Naive thymus-derived CD4-positive, alpha-beta T cell (primary cell): Measurements from ENCODE around the gene CLEC3B. TPM values are rescaled to one million over a fixed set of nuclear protein-coding genes. Genes with fewer than 3 reads are reported as not detected.
A peak's percentile ranks its signal among the peaks of the same experiment; 100 is the strongest.

Source experiments
- ATAC-seq: fragments of 150-1000 bp; cut with Tn5 transposase; 2 replicates; pipeline ENCODE4 v1.10.0; 2021; ENCODE audit warnings: mild to moderate bottlenecking, moderate library complexity
- CTCF ChIA-PET: fragments of 350-600 bp; sonication (Branson Sonifier 250); formaldehyde crosslinking; loops from one replicate; lab custom pipeline; 2021; ENCODE audit warnings: antibody characterized with exemption; lab: Charles Lee
- POLR2A ChIA-PET: fragments of 350-600 bp; sonication (Branson Sonifier 250); formaldehyde crosslinking; loops from one replicate; lab custom pipeline; 2021; ENCODE audit warnings: antibody characterized with exemption, inconsistent platforms; lab: Charles Lee
- DNase-seq, 9 donors: peaks; one replicate each; pipeline versions ENCODE4 v3.0.0 to v3.0.0-alpha.2; 2020 to 2022; ENCODE audit warnings: mixed read lengths in 1 of 9
- H3K27ac ChIP-seq: one replicate; pipeline ENCODE4 v1.7.0; 2013; ENCODE audit warnings: mild to moderate bottlenecking, low read depth, low read length, moderate library complexity
- H3K27me3 ChIP-seq, 2 donors: one replicate each; pipeline ENCODE4 v1.7.0; 2013; ENCODE audit warnings: low read length in 2 of 2, mild to moderate bottlenecking in 2 of 2, moderate library complexity in 2 of 2; ENCODE audit not compliant: control insufficient read depth in 2 of 2, insufficient read depth in 2 of 2
- H3K36me3 ChIP-seq, 3 experiments: 1 replicate in 2 of 3; 2 replicates in 1 of 3; pipeline ENCODE4 v1.7.0; 2013; ENCODE audit warnings: low read length in 3 of 3, mild to moderate bottlenecking in 3 of 3, moderate library complexity in 1 of 3; ENCODE audit not compliant: insufficient read depth in 3 of 3, control insufficient read depth in 2 of 3
- H3K4me1 ChIP-seq, 2 donors: one replicate each; pipeline ENCODE4 v1.7.0; 2013; ENCODE audit warnings: low read length in 2 of 2, mild to moderate bottlenecking in 2 of 2, moderate library complexity in 1 of 2; ENCODE audit not compliant: control insufficient read depth in 2 of 2, insufficient read depth in 2 of 2
- H3K4me3 ChIP-seq: 2 replicates; pipeline ENCODE4 v1.7.0; 2013; ENCODE audit warnings: mild to moderate bottlenecking, low read length
- H3K9me3 ChIP-seq, 3 experiments: 1 replicate in 2 of 3; 2 replicates in 1 of 3; pipeline ENCODE4 v1.7.0; 2013; ENCODE audit warnings: low read length in 3 of 3; ENCODE audit not compliant: control insufficient read depth in 2 of 3
- H3K27ac Mint-ChIP-seq, 9 donors: one replicate each; pipeline ENCODE4 v1.8.0; 2020 to 2022; ENCODE audit warnings: mixed read lengths in 9 of 9, mild to moderate bottlenecking in 8 of 9, moderate library complexity in 5 of 9, inconsistent platforms in 2 of 9
- H3K27me3 Mint-ChIP-seq, 5 donors: one replicate each; pipeline ENCODE4 v1.8.0; 2021 to 2022; ENCODE audit warnings: mixed read lengths in 5 of 5, mild to moderate bottlenecking in 1 of 5
- H3K36me3 Mint-ChIP-seq, 5 donors: one replicate each; pipeline ENCODE4 v1.8.0; 2020 to 2022; ENCODE audit warnings: mixed read lengths in 5 of 5, mild to moderate bottlenecking in 3 of 5, inconsistent platforms in 1 of 5
- H3K4me1 Mint-ChIP-seq, 7 donors: one replicate each; pipeline ENCODE4 v1.8.0; 2020 to 2022; ENCODE audit warnings: mixed read lengths in 7 of 7, mild to moderate bottlenecking in 3 of 7, inconsistent platforms in 1 of 7
- H3K4me3 Mint-ChIP-seq, 10 donors: one replicate each; pipeline ENCODE4 v1.8.0; 2020 to 2022; ENCODE audit warnings: mild to moderate bottlenecking in 10 of 10, mixed read lengths in 10 of 10, moderate library complexity in 6 of 10, inconsistent platforms in 2 of 10
- H3K9me3 Mint-ChIP-seq, 11 donors: one replicate each; pipeline ENCODE4 v1.8.0; 2020 to 2022; ENCODE audit warnings: mixed read lengths in 11 of 11, mild to moderate bottlenecking in 4 of 11, inconsistent platforms in 1 of 11, moderate library complexity in 1 of 11
- intact Hi-C, 2 donors: fragments of 100-400 bp; cut with micrococcal nuclease; formaldehyde crosslinking; loops; one replicate each; pipeline ENCODE4 v1.15.1; 2023
- polyA plus RNA-seq, 2 donors: library from polyadenylated mRNA; unstranded; fragments of 300-500 nt; fragmentation: Illumina TruSeq; gene quantifications; one replicate each; pipeline ENCODE4 v1.2.3, GENCODE V29; 2021
- total RNA-seq, 6 experiments: library from RNA in 5 of 6; stranded (reverse) in 5 of 6; gene quantifications; 1 replicate in 5 of 6; 2 replicates in 1 of 6; pipeline ENCODE4 v1.2.3 and lab custom pipeline; 2021 to 2026

Gene CLEC3B
- total and polyA plus RNA-seq, 7 experiments from 2014 or later, result 0.45 to 1.8 (median 0.75) TPM; not detected in 2

DNA sequence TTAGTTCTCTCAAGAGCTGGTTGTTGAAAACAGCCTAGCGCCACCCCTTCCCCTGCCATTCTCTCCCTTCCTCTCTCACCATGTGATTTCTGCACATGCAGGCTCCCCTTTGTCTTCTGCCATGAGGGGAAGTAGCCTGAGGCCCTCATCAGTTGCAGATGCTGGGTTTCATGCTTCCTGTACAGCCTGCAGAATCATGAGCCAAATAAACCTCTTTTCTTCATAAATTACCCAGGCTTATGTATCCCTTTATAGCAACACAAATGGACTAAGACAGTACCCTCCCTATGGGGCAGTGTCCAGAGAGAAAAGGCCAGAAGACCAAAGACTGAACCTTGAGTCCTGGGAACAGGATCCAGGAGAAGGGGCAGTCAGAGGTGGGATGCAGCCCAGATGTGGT is 54.7 kb downstream of the CLEC3B start:
- Mint-ChIP-seq H3K36me3 (peaks cover 0 to 9% (median 0%) of the 10 kb centered on the region in 5 donors), H3K27ac (peak overlapping the region in 2 of 9 donors; percentile 63 to 66), H3K9me3 (peaks cover 0 to 11% (median 2%) of the 10 kb centered on the region in 11 donors), H3K4me1 (peaks cover 0 to 13% (median 4%) of the 10 kb centered on the region in 7 donors), H3K27me3 (peaks cover 0 to 23% (median 0%) of the 10 kb centered on the region in 5 donors), H3K4me3 (no peak overlapping the region)
- intact Hi-C loops, result no loop called here
- DNase-seq, result no peak
- Histone ChIP-seq H3K27ac (no peak overlapping the region), H3K4me3 (no peak overlapping the region), H3K9me3 (no peaks in the 10 kb centered on the region), H3K27me3 (no peaks in the 10 kb centered on the region), H3K36me3 (no peaks in the 10 kb centered on the region), H3K4me1 (no peaks in the 10 kb centered on the region)
- ATAC-seq, result no peak
- POLR2A ChIA-PET, result no interaction called here
- CTCF ChIA-PET, result no interaction called here

DNA sequence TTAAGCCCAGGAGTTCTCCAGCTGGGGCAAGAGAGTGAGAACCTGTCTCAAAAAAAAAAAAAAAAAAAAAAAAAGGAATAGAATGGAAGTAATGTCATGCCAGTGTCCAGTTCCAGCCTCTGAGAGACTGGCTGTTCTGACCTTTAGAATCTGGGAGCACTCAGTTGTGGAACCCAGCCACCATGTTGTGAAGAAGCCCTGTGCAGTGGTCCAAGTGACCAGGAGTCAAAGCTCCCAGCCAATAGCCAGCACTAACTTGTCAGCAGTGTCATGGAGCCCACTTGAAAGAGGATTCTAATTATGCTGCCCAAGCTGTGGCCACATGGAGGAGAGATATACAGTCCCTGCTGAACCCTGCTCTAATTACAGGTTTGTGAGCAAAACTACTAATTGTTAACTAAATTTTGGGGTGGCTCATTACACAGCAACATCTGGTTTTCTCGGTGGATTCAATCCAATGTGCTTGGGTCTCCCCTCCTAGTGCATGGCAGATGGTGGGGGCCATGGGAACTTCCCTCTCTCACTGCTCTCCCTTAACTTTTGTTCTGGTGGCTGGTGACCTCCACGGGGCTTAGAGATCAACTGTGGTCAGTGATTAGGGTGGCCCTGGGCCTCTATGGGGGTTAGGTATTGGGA is 55.5 kb downstream of the CLEC3B start:
- no peak overlapping the region for H3K4me3 ChIP-seq
- Mint-ChIP-seq H3K9me3 (peaks cover 0 to 11% (median 2%) of the 10 kb centered on the region in 11 donors), H3K4me1 (peaks cover 0 to 13% (median 4%) of the 10 kb centered on the region in 7 donors), H3K36me3 (peaks cover 0 to 9% (median 0%) of the 10 kb centered on the region in 5 donors), H3K4me3 (no peak overlapping the region), H3K27me3 (peaks cover 0 to 19% (median 0%) of the 10 kb centered on the region in 5 donors), H3K27ac (no peak overlapping the region)
- ChIA-PET POLR2A (no interaction called here), CTCF (no interaction called here)
- intact Hi-C loops, result no loop called here
- H3K36me3 ChIP-seq, result no peaks in the 10 kb centered on the region
- DNase-seq, result no peak
- no peaks in the 10 kb centered on the region for H3K27me3 ChIP-seq
- H3K27ac ChIP-seq, result no peak overlapping the region
- no peak for ATAC-seq
- H3K4me1 ChIP-seq, result no peaks in the 10 kb centered on the region
- H3K9me3 ChIP-seq, result no peaks in the 10 kb centered on the region

DNA sequence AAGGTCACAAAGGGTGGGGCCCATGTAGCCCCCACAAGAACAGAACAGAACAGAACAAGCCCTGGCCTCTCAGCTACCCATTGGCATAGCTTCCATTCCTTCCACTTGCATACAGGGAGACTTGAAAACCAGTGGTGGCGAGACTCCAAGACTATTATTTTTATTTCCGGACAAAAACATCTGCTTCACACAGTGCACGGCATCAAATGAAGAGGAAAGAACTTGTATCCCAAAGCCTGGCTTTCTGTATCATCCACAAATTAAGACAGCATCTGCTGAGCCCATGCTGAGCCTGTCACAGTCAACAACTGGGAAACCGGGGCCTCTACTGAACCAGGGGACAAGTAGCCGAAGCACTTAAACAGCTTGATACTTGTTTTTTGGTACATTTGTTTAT is 56.0 kb downstream of the CLEC3B start:
- peaks cover 0 to 9% (median 0%) of the 10 kb centered on the region in 5 donors for H3K36me3 Mint-ChIP-seq
- Histone ChIP-seq H3K9me3 (no peaks in the 10 kb centered on the region), H3K27me3 (no peaks in the 10 kb centered on the region), H3K4me1 (no peaks in the 10 kb centered on the region), H3K36me3 (no peaks in the 10 kb centered on the region), H3K4me3 (no peak overlapping the region), H3K27ac (no peak overlapping the region)
- no peak overlapping the region for H3K27ac Mint-ChIP-seq
- peaks cover 0 to 22% (median 0%) of the 10 kb centered on the region in 5 donors for H3K27me3 Mint-ChIP-seq
- ATAC-seq, result no peak
- ChIA-PET POLR2A (no interaction called here), CTCF (no interaction called here)
- intact Hi-C loops, result no loop called here
- no peak overlapping the region for H3K4me3 Mint-ChIP-seq
- H3K4me1 Mint-ChIP-seq, result peaks cover 0 to 13% (median 4%) of the 10 kb centered on the region in 7 donors
- no peak for DNase-seq
- peaks cover 0 to 11% (median 2%) of the 10 kb centered on the region in 11 donors for H3K9me3 Mint-ChIP-seq

DNA sequence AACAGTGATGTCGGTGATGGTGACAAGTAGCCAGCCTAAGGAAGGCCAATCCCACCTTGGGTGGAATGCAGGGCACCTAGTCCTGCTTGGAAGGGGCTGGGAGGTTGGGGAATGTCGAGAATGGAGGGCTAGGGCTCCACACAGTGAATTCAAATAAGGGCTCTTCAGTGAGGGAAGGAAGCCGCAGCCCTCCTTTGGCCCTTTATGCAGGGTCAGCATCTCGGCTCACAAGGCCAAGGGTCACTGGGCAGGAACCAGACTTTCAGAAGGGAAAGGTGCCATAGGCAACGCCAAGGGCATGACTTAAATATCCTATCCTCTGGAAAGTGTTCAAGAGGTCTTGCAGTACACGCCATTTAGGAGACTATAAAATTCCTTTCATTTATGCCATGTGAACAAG is 56.9 kb downstream of the CLEC3B start:
- H3K4me3 ChIP-seq, result no peak overlapping the region
- no peaks in the 10 kb centered on the region for H3K4me1 ChIP-seq
- no peaks in the 10 kb centered on the region for H3K9me3 ChIP-seq
- intact Hi-C loops, result no loop called here
- H3K27ac ChIP-seq, result no peak overlapping the region
- no peak overlapping the region for H3K4me3 Mint-ChIP-seq
- ChIA-PET CTCF (no interaction called here), POLR2A (no interaction called here)
- H3K4me1 Mint-ChIP-seq, result peaks cover 0 to 13% (median 4%) of the 10 kb centered on the region in 7 donors
- peaks cover 0 to 11% (median 2%) of the 10 kb centered on the region in 11 donors for H3K9me3 Mint-ChIP-seq
- DNase-seq (no peak), ATAC-seq (no peak)
- H3K27me3 ChIP-seq, result no peaks in the 10 kb centered on the region
- H3K36me3 Mint-ChIP-seq, result peaks cover 0 to 9% (median 0%) of the 10 kb centered on the region in 5 donors
- no peak overlapping the region for H3K27ac Mint-ChIP-seq
- H3K27me3 Mint-ChIP-seq, result peaks cover 0 to 24% (median 0%) of the 10 kb centered on the region in 5 donors
- H3K36me3 ChIP-seq, result no peaks in the 10 kb centered on the region

DNA sequence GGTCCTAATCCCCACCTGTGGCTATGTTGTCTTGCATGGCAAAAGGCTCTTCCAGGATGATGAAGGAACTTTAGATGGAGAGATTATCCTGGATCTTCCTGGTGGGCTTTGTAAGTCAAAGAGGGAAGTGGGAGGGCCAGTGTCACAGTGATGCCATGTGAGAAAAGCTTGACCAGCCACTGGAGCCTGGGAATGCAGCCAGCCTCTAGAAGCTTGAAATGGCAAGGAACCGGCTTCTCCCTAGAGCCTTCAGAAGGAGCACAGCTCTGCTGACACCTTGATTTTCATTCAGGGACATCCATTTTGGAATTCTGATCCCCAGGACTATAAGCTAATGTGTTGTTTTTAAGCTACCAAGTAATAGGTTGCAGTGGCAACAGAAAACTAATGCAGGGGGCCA is 58.3 kb downstream of the CLEC3B start:
- no peak for DNase-seq
- ATAC-seq, result no peak
- peaks cover 3 to 14% (median 7%) of the 10 kb centered on the region in 7 donors for H3K4me1 Mint-ChIP-seq
- H3K9me3 Mint-ChIP-seq, result peaks cover 0 to 11% (median 2%) of the 10 kb centered on the region in 11 donors
- H3K27me3 ChIP-seq, result no peaks in the 10 kb centered on the region
- H3K27ac ChIP-seq, result no peak overlapping the region
- no peaks in the 10 kb centered on the region for H3K36me3 ChIP-seq
- no peaks in the 10 kb centered on the region for H3K4me1 ChIP-seq
- H3K4me3 Mint-ChIP-seq, result no peak overlapping the region
- no peak overlapping the region for H3K27ac Mint-ChIP-seq
- H3K36me3 Mint-ChIP-seq, result peaks cover 0 to 9% (median 0%) of the 10 kb centered on the region in 5 donors
- intact Hi-C loops, result no loop called here
- no peak overlapping the region for H3K4me3 ChIP-seq
- CTCF ChIA-PET, result interaction anchor here (0.6 to 1.4 kb wide), 2 partner anchors 127 to 852 kb away, joined by 3 to 7 read pairs; no protein-coding TSS in a partner anchor
- POLR2A ChIA-PET, result no interaction called here
- peaks cover 0 to 31% (median 0%) of the 10 kb centered on the region in 5 donors for H3K27me3 Mint-ChIP-seq
- H3K9me3 ChIP-seq, result no peaks in the 10 kb centered on the region

DNA sequence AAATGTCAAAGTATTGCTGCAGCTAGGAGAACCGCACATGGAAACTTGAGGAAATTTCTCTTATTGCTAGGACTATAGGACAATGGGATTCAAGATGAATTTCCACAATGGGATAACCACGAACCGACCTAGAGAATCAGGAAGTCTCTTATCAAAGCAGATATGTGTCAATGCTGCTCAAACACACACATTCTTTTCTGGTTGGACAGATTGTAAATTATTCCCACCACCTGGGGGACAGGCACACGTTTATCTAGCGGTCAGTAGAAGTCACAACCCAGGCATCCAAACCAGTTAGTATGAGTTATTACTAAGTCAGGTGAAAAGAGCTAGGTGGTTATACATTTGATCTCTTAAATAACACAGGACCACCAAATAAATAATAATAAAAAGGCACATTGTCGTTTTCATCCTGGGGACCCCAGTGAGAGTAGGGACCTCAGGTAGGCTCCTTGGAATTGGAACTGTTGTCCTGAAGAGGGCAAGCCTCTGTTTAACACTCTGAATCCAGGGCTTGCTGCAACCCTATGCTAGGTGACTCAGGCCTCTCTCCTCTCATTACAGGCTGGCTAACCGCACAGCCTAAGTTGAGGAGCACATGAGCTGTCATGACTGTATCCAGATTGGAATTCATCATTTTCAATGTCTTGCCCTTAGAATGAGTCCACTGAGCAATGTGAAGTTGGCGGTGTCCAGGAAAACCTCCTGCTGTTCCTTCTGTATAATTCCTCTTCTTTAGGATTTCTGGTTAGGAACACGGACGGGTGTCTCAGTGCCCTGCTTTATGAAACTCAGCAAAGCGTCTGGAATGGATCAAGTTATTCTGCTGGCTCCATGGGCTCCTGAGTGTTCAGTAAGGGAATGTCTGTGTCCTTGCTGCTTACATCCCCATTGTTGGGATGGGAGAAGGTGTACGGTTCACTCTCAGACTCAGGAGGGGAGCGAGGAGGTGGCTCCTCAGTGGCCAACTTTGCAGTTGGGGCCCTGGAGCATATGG is 59.0 kb downstream of the CLEC3B start:
- H3K27me3 ChIP-seq, result no peaks in the 10 kb centered on the region
- H3K4me3 ChIP-seq, result no peak overlapping the region
- no peaks in the 10 kb centered on the region for H3K4me1 ChIP-seq
- H3K27ac ChIP-seq, result no peak overlapping the region
- Mint-ChIP-seq H3K36me3 (peaks cover 0 to 12% (median 0%) of the 10 kb centered on the region in 5 donors), H3K4me1 (peaks cover 3 to 12% (median 5%) of the 10 kb centered on the region in 7 donors), H3K4me3 (no peak overlapping the region), H3K27ac (no peak overlapping the region), H3K9me3 (peaks cover 0 to 9% (median 1%) of the 10 kb centered on the region in 11 donors), H3K27me3 (peaks cover 0 to 30% (median 0%) of the 10 kb centered on the region in 5 donors)
- H3K9me3 ChIP-seq, result no peaks in the 10 kb centered on the region
- intact Hi-C loops, result no loop called here
- DNase-seq, result no peak
- no peaks in the 10 kb centered on the region for H3K36me3 ChIP-seq
- ATAC-seq, result no peak
- CTCF ChIA-PET, result interaction anchor here (0.6 to 1.4 kb wide), 2 partner anchors 126 to 851 kb away, joined by 3 to 7 read pairs; no protein-coding TSS in a partner anchor
- POLR2A ChIA-PET, result no interaction called here
